IPS-20b (cell line): ENCODE measurements around the gene ABHD14A.

Experiments
- H3K27ac ChIP-seq: one replicate; pipeline ENCODE4 v1.5.1; 2013; ENCODE audit warnings: low read length
- H3K27me3 ChIP-seq: 2 replicates; pipeline ENCODE4 v1.6.1; 2013; ENCODE audit warnings: mild to moderate bottlenecking, low read length, inconsistent platforms; ENCODE audit not compliant: insufficient read depth
- H3K36me3 ChIP-seq: 2 replicates; pipeline ENCODE4 v1.6.1; 2013; ENCODE audit warnings: low read depth, mild to moderate bottlenecking, inconsistent platforms, low read length, moderate library complexity; ENCODE audit not compliant: insufficient read depth
- H3K4me1 ChIP-seq: 2 replicates; pipeline ENCODE4 v1.6.1; 2013; ENCODE audit warnings: mild to moderate bottlenecking, control low read depth, inconsistent platforms, low read length, moderate library complexity; ENCODE audit not compliant: insufficient read depth
- H3K4me3 ChIP-seq: 2 replicates; pipeline ENCODE4 v1.5.1; 2013; ENCODE audit warnings: mild to moderate bottlenecking, low read length, inconsistent platforms
- H3K9ac ChIP-seq: 2 replicates; pipeline ENCODE4 v1.6.1; 2013; ENCODE audit warnings: low read depth, mild to moderate bottlenecking, inconsistent platforms, low read length, moderate library complexity
- H3K9me3 ChIP-seq: 2 replicates; pipeline ENCODE4 v1.6.1; 2013; ENCODE audit warnings: mild to moderate bottlenecking, low read depth, low read length, inconsistent platforms; ENCODE audit not compliant: insufficient read depth

Gene ABHD14A

GRCh38 chr3:51934991-51935885 lies 39.6 kb upstream of the ABHD14A start:
- Histone ChIP-seq H3K27ac (no peak overlapping the region), H3K27me3 (no peaks in the 10 kb centered on the region), H3K9ac (no peak overlapping the region), H3K4me1 (no peaks in the 10 kb centered on the region), H3K9me3 (no peaks in the 10 kb centered on the region), H3K4me3 (no peak overlapping the region), H3K36me3 (peaks cover 83% of the 10 kb centered on the region)

GRCh38 chr3:51935886-51936755 lies 38.7 kb upstream of the ABHD14A start:
- Histone ChIP-seq H3K27ac (no peak overlapping the region), H3K4me1 (no peaks in the 10 kb centered on the region), H3K4me3 (no peak overlapping the region), H3K27me3 (no peaks in the 10 kb centered on the region), H3K9ac (no peak overlapping the region), H3K36me3 (peaks cover 85% of the 10 kb centered on the region), H3K9me3 (no peaks in the 10 kb centered on the region)

DNA sequence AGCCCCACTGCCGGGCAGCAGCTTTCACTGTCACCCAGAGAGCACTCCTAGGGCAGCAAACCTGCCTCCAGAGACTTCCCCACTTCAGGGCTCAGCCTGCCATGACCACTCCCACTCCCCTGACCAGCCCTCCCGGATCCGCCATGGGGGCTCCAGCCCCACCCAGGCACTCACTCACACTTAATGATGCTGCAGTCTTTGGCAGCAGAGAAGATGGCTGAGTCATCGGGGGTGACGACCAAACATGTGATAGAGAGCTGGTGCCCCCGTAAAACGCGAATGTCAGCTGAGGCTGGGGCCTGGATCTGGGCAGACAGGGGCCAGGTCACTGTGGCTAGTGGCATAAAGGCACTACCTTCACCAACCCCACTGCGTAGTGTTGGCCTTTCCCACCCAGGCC lies 37.9 kb upstream of the ABHD14A start:
- H3K27ac ChIP-seq, result no peak overlapping the region
- H3K36me3 ChIP-seq, result peaks cover 81% of the 10 kb centered on the region
- H3K4me3 ChIP-seq, result no peak overlapping the region
- no peaks in the 10 kb centered on the region for H3K9me3 ChIP-seq
- no peaks in the 10 kb centered on the region for H3K27me3 ChIP-seq
- H3K4me1 ChIP-seq, result no peaks in the 10 kb centered on the region
- H3K9ac ChIP-seq, result no peak overlapping the region

DNA sequence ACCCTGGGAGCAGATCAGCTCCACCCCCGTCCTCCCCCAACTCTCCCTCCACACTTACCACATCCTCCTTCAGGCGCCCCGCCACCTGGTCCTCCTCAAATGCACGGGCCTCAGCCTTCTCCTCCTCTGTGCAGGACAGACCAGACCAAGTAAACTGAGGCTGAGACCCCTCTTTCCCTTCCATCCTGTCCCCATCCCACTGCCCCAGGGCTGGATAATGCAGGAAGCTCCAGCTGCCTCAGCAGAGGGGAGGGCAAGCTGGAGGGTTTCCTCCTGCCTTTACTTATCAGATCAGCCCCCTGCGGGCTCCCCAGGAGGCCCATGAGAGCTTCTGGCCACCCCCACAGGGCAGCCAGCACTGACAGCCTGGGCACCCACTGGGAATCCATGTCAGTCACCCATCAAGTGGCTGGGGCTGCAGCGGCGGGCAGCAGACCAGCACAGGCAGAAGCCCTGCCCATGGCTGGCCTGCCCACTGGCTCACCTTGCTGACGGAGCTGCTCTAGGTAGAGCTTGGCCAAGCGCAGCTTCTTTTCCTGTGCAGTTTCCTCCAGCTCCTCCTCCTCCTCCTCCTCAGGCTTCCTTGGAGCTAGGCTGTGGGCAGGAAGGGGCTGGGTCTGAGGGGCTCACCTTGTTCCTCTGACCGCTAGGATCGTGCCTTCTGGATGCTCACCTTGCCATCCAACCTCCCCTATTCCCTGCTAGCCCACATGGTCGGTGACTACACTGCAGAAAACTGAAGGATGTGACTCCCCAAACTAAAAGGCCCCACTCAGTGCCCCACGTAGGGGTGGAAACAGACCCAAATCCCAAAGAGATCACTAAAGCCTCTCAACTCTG lies 37.0 kb upstream of the ABHD14A start:
- H3K4me3 ChIP-seq, result no peak overlapping the region
- H3K4me1 ChIP-seq, result no peaks in the 10 kb centered on the region
- H3K9me3 ChIP-seq, result no peaks in the 10 kb centered on the region
- no peak overlapping the region for H3K27ac ChIP-seq
- H3K27me3 ChIP-seq, result peaks cover 4% of the 10 kb centered on the region; the same call in 1 of the 2 replicates
- H3K9ac ChIP-seq, result no peak overlapping the region
- H3K36me3 ChIP-seq, result peaks cover 76% of the 10 kb centered on the region

DNA sequence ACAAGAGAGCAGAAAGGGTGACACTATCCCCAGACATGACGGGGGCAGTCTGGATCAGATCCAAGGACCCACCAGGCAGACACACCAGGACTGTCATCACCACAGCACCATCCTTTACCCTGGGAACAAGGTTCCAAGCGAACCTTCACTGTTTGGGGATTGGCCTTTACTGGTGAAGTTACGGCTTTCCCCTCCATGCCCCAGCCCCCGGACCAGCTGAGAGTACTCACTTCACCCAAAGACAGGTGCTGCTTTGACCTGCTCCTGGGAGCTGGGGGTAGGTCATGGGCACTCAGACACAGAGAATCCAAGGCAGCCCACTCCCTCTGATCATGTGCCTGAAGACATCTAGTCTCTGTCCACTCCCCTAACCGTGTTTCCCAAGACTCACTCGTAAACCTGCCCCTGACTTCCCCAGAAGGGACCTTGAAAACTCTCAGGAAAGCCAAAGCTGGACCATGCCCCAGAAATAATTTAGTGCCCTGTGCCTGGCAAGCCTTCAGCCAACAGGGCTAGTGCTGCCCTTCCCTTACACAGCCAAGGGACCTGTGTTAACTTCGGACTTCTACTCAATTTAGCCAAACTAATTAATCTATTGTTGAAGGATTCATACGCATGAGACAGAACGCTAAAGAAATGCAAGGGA lies 36.0 kb upstream of the ABHD14A start:
- H3K4me1 ChIP-seq, result no peaks in the 10 kb centered on the region
- H3K27me3 ChIP-seq, result peaks cover 7% of the 10 kb centered on the region; the same call in 1 of the 2 replicates
- no peaks in the 10 kb centered on the region for H3K9me3 ChIP-seq
- H3K9ac ChIP-seq, result no peak overlapping the region
- H3K36me3 ChIP-seq, result peaks cover 66% of the 10 kb centered on the region
- H3K27ac ChIP-seq, result no peak overlapping the region
- H3K4me3 ChIP-seq, result no peak overlapping the region

DNA sequence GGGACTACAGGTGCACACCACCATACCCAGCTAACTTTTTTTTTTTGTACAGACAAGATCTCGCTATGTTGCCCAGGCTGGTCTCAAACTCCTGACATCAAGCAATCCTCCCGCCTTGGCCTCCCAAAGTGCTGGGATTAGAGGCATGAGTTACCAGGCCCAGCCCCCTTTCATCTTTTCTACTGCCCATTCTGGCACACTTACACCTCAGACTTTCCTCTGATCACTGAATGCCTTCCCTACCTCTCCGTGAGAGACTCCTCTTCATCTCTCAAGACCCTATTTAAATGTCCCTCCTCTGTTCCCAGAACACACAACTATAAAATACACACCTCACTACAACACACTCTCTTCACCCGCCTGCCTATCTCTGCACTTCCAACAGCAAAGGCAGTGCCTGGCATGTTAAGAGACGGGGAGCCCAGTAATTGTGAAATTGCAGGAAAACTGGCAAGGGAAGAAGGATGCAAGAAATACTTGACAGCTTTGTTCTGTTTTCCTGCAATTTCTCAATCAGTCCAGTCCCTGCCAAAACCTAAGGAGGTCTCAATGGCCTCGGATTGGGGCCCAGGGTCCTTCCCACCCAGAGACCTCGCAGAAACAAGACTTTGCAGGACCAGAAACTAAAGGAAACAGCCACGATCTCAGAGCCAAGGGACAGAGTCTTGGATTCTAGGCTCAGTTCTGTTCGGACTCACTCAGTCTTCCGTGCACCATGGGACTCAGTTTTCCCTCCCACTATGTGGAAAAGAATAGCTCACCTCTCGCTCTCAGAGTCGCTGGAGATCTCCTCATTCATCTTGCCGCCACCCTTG lies 34.0 kb upstream of the ABHD14A start:
- Histone ChIP-seq H3K4me1 (no peaks in the 10 kb centered on the region), H3K9me3 (no peaks in the 10 kb centered on the region), H3K27ac (no peak overlapping the region), H3K9ac (peak overlapping the region; percentile 89), H3K4me3 (peak overlapping the region; percentile 89), H3K27me3 (peaks cover 7% of the 10 kb centered on the region; the same call in 1 of the 2 replicates), H3K36me3 (peaks cover 46% of the 10 kb centered on the region)

DNA sequence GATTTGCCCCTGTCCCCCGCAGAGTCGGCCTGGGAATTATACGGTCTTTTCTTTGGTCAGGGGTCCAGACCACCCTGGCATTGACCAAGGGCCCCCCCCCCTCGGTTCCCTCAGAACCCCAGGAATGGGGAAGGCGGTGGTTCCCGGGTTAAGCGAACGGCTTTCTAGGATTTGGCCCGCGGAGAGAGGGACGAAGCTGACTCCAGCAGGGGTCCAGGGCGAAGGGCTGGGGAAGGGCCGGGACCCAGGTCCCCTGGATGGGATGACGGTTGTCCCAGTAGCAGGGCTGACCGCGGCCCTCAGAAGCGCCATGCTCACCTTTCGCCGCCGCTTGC lies 33.4 kb upstream of the ABHD14A start:
- H3K9ac ChIP-seq, result peak overlapping the region; percentile 89
- H3K4me1 ChIP-seq, result no peaks in the 10 kb centered on the region
- H3K9me3 ChIP-seq, result no peaks in the 10 kb centered on the region
- peak overlapping the region; percentile 89 for H3K4me3 ChIP-seq
- H3K36me3 ChIP-seq, result peaks cover 40% of the 10 kb centered on the region
- H3K27me3 ChIP-seq, result peaks cover 7% of the 10 kb centered on the region; the same call in 1 of the 2 replicates
- H3K27ac ChIP-seq, result no peak overlapping the region

GRCh38 chr3:51941798-51942602 lies 32.9 kb upstream of the ABHD14A start, which contains the start of the genes PARP3 and RRP9:
PARP3 (plus strand) TSS chr3:51942363; CDS start chr3:51943356, 993 bp downstream.
RRP9 (minus strand) TSS chr3:51941904; CDS start chr3:51941867, 37 bp downstream.
- Histone ChIP-seq H3K36me3 (peaks cover 35% of the 10 kb centered on the region), H3K27ac (no peak within 1 kb of the TSS), H3K4me1 (no peaks in the 10 kb centered on the region), H3K9me3 (no peaks in the 10 kb centered on the region), H3K27me3 (peaks cover 7% of the 10 kb centered on the region; the same call in 1 of the 2 replicates), H3K9ac (peak within 1 kb of the TSS; percentile 89), H3K4me3 (peak within 1 kb of the TSS; percentile 89)

DNA sequence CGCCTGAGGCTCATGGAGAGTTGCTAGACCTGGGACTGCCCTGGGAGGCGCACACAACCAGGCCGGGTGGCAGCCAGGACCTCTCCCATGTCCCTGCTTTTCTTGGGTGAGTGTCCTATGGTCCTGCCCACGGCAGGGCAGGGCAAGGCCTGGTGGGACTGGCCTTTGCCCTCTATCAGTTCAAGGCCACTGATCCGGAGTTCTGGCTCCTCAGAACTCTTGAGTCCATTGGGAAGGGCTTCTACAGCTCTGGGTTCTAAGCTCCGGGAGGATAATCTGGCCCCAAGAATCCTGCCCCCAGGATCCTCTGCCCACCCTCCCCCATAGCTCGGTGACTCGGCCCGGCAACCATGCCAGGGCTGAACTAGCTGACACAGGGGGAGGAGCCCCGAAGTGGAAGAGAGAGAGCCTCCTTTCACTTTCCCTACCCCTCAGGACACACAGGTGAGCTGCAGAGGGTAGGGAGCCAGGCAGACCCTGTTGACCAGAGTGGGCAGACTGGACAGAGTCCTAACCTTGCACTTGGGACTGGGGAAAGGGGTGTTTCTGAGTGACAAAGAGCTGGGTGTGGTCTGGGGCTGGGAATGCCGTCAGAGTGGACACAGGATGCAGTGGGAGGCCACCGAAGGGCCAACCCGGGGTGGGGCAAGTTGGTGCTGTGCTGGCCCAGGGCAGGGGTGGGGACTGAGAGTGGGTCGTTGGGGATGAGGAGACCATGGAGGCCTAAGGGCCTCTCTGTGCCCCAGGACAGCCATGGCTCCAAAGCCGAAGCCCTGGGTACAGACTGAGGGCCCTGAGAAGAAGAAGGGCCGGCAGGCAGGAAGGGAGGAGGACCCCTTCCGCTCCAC lies 32.0 kb upstream of the ABHD14A start:
- no peaks in the 10 kb centered on the region for H3K9me3 ChIP-seq
- peak overlapping the region; percentile 61; the same call in 1 of the 2 replicates for H3K9ac ChIP-seq
- peaks cover 7% of the 10 kb centered on the region; the same call in 1 of the 2 replicates for H3K27me3 ChIP-seq
- H3K36me3 ChIP-seq, result peaks cover 26% of the 10 kb centered on the region
- H3K27ac ChIP-seq, result no peak overlapping the region
- H3K4me1 ChIP-seq, result no peaks in the 10 kb centered on the region
- peak overlapping the region; percentile 60; the same call in 1 of the 2 replicates for H3K4me3 ChIP-seq
